GM23248 (cell line): ENCODE results near the gene ANKRD11. TPM values are rescaled to one million over a fixed set of nuclear protein-coding genes. Genes with fewer than 3 reads are reported as not detected.

ENCODE experiments used
- DNase-seq: peaks from one replicate; pipeline ENCODE4 v3.0.0-alpha.2; 2015
- H2AFZ ChIP-seq: fragments of 200-600 bp; sonication (generic); 2 replicates; pipeline ENCODE4 v1.6.1; 2016; ENCODE audit warnings: antibody characterized with exemption
- H3F3A ChIP-seq: fragments of 200-600 bp; sonication (generic); 2 replicates; pipeline ENCODE4 v1.6.1; 2016; ENCODE audit warnings: mild to moderate bottlenecking, antibody characterized with exemption, mixed run types; ENCODE audit not compliant: insufficient read depth
- H3K27ac ChIP-seq: fragments of 200-600 bp; sonication (generic); 2 replicates; pipeline ENCODE4 v1.5.1; 2016; ENCODE audit warnings: mild to moderate bottlenecking
- H3K27me3 ChIP-seq: fragments of 200-600 bp; sonication (generic); replicated peaks from 2 replicates; pipeline ENCODE4 v1.6.1; 2016; ENCODE audit warnings: mild to moderate bottlenecking; ENCODE audit not compliant: insufficient read depth
- H3K36me3 ChIP-seq: fragments of 200-600 bp; sonication (generic); 2 replicates; pipeline ENCODE4 v1.6.1; 2016; ENCODE audit warnings: low read depth, mild to moderate bottlenecking
- H3K4me1 ChIP-seq: fragments of 200-600 bp; sonication (generic); 2 replicates; pipeline ENCODE4 v1.6.1; 2016; ENCODE audit warnings: mild to moderate bottlenecking; ENCODE audit not compliant: insufficient read depth
- H3K4me2 ChIP-seq: fragments of 200-600 bp; sonication (generic); one replicate; pipeline ENCODE4 v1.6.1; 2016; ENCODE audit warnings: mild to moderate bottlenecking; ENCODE audit not compliant: unreplicated experiment
- H3K4me3 ChIP-seq: fragments of 200-600 bp; sonication (generic); 2 replicates; pipeline ENCODE4 v1.5.1; 2016; ENCODE audit warnings: mild to moderate bottlenecking
- H3K79me2 ChIP-seq: fragments of 200-600 bp; sonication (generic); 2 replicates; pipeline ENCODE4 v1.6.1; 2016; ENCODE audit warnings: mild to moderate bottlenecking; ENCODE audit not compliant: insufficient read depth
- H3K9ac ChIP-seq: fragments of 200-600 bp; sonication (generic); 2 replicates; pipeline ENCODE4 v1.6.1; 2016; ENCODE audit warnings: mild to moderate bottlenecking
- H3K9me2 ChIP-seq: fragments of 200-600 bp; sonication (generic); 2 replicates; pipeline ENCODE4 v1.6.1; 2016; ENCODE audit warnings: mixed run types, mild to moderate bottlenecking, moderate library complexity; ENCODE audit not compliant: insufficient read depth
- H3K9me3 ChIP-seq: fragments of 200-600 bp; sonication (generic); one replicate; pipeline ENCODE4 v1.6.1; 2017; ENCODE audit warnings: low read depth
- H4K20me1 ChIP-seq: fragments of 200-600 bp; sonication (generic); 2 replicates; pipeline ENCODE4 v1.6.0; 2016; ENCODE audit not compliant: insufficient read depth
- EZH2 ChIP-seq: fragments of 200-600 bp; sonication (generic); IDR thresholded peaks from 2 replicates; pipeline ENCODE4 v1.6.1; 2018; ENCODE audit warnings: antibody characterized with exemption, mild to moderate bottlenecking; ENCODE audit not compliant: insufficient read depth, poor library complexity, severe bottlenecking
- EZH2phosphoT487 ChIP-seq: fragments of 200-600 bp; sonication (generic); IDR thresholded peaks from 2 replicates; pipeline ENCODE4 v1.6.1; 2018; ENCODE audit warnings: antibody characterized with exemption, moderate library complexity, mild to moderate bottlenecking, low read depth; ENCODE audit not compliant: insufficient read depth
- WGBS, 2 experiments: methylation state at CpG; one replicate each; pipeline ENCODE4 v1.1.6; 2015 to 2017; ENCODE audit warnings: low lambda C conversion rate in 2 of 2, low coverage in 1 of 2; ENCODE audit errors: missing lambda C conversion rate in 2 of 2; 5-methylcytosine and 5-hydroxymethylcytosine counted together
- in situ Hi-C: fragments of 300-500 bp; cut with MboI; formaldehyde crosslinking; loops from 2 replicates; pipeline ENCODE4 v1.15.0; 2020
- polyA plus RNA-seq: library from polyadenylated mRNA; unstranded; fragments of >200 nt; fragmentation: Nextera tagmentation; extraction: Ambion mirVana; gene quantifications from 2 replicates; pipeline ENCODE4 v1.2.1, GENCODE V29; 2016
- total RNA-seq: library from RNA; depleted of rRNA; stranded (reverse); fragments of >200 nt; shearing (Covaris generic); gene quantifications from 2 replicates; pipeline ENCODE4 v1.2.3, GENCODE V29; 2014

ANKRD11 gene
- total and polyA plus RNA-seq, 2 experiments from 2014 or later = 39.3 to 84.7 TPM

DNA sequence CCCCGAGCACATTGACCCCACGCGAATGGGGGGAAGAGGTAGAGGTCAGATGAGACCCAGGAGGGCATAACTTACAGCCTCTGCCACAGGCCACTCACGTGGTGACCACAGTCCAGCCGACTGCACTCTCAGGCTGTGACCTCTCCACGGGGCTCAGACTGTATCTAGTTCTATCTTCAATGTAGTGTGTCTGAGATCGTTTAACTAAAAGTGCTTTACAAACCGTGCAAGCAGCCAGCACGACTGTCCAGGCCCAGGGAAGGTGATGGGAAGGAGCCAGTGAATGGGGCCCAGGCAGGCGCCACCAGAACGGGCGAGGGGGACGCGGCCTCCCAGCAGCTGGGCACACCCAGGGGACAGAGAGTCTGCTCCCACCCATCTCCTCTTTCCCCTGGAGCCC lies 108.6 kb downstream of the ANKRD11 start:
- peaks cover 14% of the 10 kb centered on the region; the same call in 1 of the 2 replicates for H3K4me1 ChIP-seq
- no peak overlapping the region for H3K4me2 ChIP-seq
- no peaks in the 10 kb centered on the region for H3K27me3 ChIP-seq
- 67 to 72% methylated on average over 14 of the region's 14 CpGs for WGBS, 2 experiments
- no peak overlapping the region for H3K9ac ChIP-seq
- TF ChIP-seq EZH2 = no peak
- TF ChIP-seq EZH2phosphoT487 = no peak
- no peaks in the 10 kb centered on the region for H3K9me2 ChIP-seq
- no peak overlapping the region for H3K4me3 ChIP-seq
- in situ Hi-C loops = no loop called here
- H3K36me3 ChIP-seq = no peaks in the 10 kb centered on the region; the same call in 1 of the 2 replicates
- no peaks in the 10 kb centered on the region for H3F3A ChIP-seq
- H3K27ac ChIP-seq = no peak overlapping the region
- H4K20me1 ChIP-seq = peaks cover 73% of the 10 kb centered on the region
- no peak overlapping the region for H2AFZ ChIP-seq
- H3K9me3 ChIP-seq = no peaks in the 10 kb centered on the region
- peaks cover 100% of the 10 kb centered on the region for H3K79me2 ChIP-seq
- DNase-seq = no peak

DNA sequence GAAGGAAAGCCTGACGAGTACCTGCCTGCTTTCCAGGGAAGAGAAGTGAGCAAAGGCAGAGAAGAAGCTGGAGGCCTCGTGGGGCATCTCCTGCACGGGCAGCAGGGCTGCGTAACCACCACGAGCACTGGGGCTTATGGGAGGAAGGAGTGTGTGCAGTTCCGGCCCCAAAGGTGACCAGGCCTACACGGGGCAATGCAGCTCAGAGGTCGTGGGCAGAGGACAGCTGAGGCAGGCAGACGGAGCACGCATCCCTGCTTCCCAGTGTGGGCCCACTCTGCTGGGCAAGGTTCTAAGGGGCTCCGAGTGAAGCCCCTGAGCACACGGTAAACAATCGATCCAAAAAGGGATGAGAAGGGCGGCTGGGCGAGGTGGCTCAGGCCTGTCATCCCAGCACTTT lies 109.7 kb downstream of the ANKRD11 start:
- TF ChIP-seq EZH2phosphoT487 (no peak), EZH2 (no peak)
- WGBS, 2 experiments = 90 to 92% methylated on average over 15 of the region's 15 CpGs

GRCh38 chr16:89378947-89379771 lies 111.2 kb downstream of the ANKRD11 start:
- H3K36me3 ChIP-seq = no peaks in the 10 kb centered on the region
- H3K4me2 ChIP-seq = peak overlapping the region; percentile 18
- H4K20me1 ChIP-seq = peaks cover 84% of the 10 kb centered on the region
- no peaks in the 10 kb centered on the region for H3K27me3 ChIP-seq
- no peaks in the 10 kb centered on the region for H3K9me3 ChIP-seq
- WGBS, 2 experiments = 18 to 24% methylated on average over 29 of the region's 29 CpGs
- H3K79me2 ChIP-seq = peaks cover 100% of the 10 kb centered on the region
- H2AFZ ChIP-seq = no peak overlapping the region
- no peak for TF ChIP-seq EZH2phosphoT487
- TF ChIP-seq EZH2 = no peak
- DNase-seq = peak; percentile 73
- no peaks in the 10 kb centered on the region for H3K9me2 ChIP-seq
- in situ Hi-C loops = no loop called here
- H3K9ac ChIP-seq = peak overlapping the region; percentile 41
- H3K27ac ChIP-seq = peak overlapping the region; percentile 36
- H3K4me1 ChIP-seq = peaks cover 14% of the 10 kb centered on the region; the same call in 1 of the 2 replicates
- H3F3A ChIP-seq = no peaks in the 10 kb centered on the region
- peak overlapping the region; percentile 2; the same call in 1 of the 2 replicates for H3K4me3 ChIP-seq

More for the DNA sequence above, 109.7 kb downstream of the ANKRD11 start:
- Histone ChIP-seq H3K27ac (no peak overlapping the region), H3F3A (no peaks in the 10 kb centered on the region), H3K9me3 (no peaks in the 10 kb centered on the region), H3K36me3 (no peaks in the 10 kb centered on the region; the same call in 1 of the 2 replicates), H3K27me3 (no peaks in the 10 kb centered on the region), H3K4me3 (no peak overlapping the region), H3K79me2 (peaks cover 100% of the 10 kb centered on the region), H3K9me2 (no peaks in the 10 kb centered on the region), H3K4me2 (no peak overlapping the region), H4K20me1 (peaks cover 75% of the 10 kb centered on the region), H3K9ac (no peak overlapping the region), H3K4me1 (peaks cover 14% of the 10 kb centered on the region; the same call in 1 of the 2 replicates), H2AFZ (no peak overlapping the region)
- in situ Hi-C loops = no loop called here
- DNase-seq = no peak

GRCh38 chr16:89377453-89377848 lies 112.9 kb downstream of the ANKRD11 start:
- Histone ChIP-seq H3K27ac (no peak overlapping the region), H4K20me1 (peaks cover 84% of the 10 kb centered on the region), H3K9me3 (no peaks in the 10 kb centered on the region), H3K9ac (no peak overlapping the region), H3F3A (no peaks in the 10 kb centered on the region), H3K4me1 (peaks cover 14% of the 10 kb centered on the region; the same call in 1 of the 2 replicates), H2AFZ (no peak overlapping the region), H3K27me3 (no peaks in the 10 kb centered on the region), H3K9me2 (no peaks in the 10 kb centered on the region), H3K36me3 (no peaks in the 10 kb centered on the region), H3K4me2 (no peak overlapping the region), H3K4me3 (no peak overlapping the region), H3K79me2 (peaks cover 100% of the 10 kb centered on the region)
- in situ Hi-C loops = no loop called here
- 99 to 100% methylated on average over 8 of the region's 8 CpGs for WGBS, 2 experiments
- no peak for DNase-seq
- TF ChIP-seq EZH2phosphoT487 = no peak
- TF ChIP-seq EZH2 = no peak
